ENCODE measurements around the gene FMNL2.

DNA sequence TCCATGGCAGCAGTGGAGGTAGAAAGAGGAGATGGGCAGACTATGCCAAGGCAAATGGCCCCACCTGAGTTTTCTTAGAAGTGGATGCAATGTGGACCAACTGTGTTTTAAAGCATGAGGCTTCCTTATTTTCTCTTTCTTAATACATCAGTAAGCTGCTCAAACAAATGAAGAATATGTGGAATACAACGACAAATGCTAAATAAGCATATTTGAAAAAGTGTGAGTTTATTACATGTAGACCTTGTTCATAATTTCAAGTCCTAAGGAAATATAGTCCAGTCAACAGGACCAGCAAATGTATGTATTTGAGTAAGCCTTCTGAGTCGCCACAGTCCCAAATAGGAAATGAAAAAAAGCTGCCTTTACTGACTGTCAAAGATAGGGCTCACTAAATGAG lies 204.4 kb downstream of the FMNL2 start:
- no peak for TF ChIP-seq POLR2AphosphoS5 (IDR thresholded peaks at IDR 0.05; ENCODE audit: borderline replicate concordance, low read depth, low read length)
- no peak for TF ChIP-seq EZH2 (IDR thresholded peaks at IDR 0.05)
